Lower leg skin (tissue), 3 donors: ENCODE measurements around the gene SLC16A6.
"Not testable (repeated sequence)": the region's sequence is repeated elsewhere in the genome, so short reads cannot be mapped to it uniquely, and the experiment has no call there.

ENCODE experiments used
- POLR2A ChIP-seq, 2 donors: fragments of 450-650 bp; IDR thresholded peaks; one replicate each; pipeline ENCODE4 v1.6.1; 2016 to 2017; ENCODE audit warnings: antibody characterized with exemption in 2 of 2, mild to moderate bottlenecking in 1 of 2, moderate library complexity in 1 of 2
- TF ChIP-seq, protein P1 (sequence below), 3 donors: fragments of 450-650 bp; IDR thresholded peaks; one replicate each; pipeline ENCODE4 v1.5.1; 2016; ENCODE audit warnings: antibody characterized with exemption in 3 of 3, mild to moderate bottlenecking in 3 of 3, moderate library complexity in 2 of 3

DNA sequence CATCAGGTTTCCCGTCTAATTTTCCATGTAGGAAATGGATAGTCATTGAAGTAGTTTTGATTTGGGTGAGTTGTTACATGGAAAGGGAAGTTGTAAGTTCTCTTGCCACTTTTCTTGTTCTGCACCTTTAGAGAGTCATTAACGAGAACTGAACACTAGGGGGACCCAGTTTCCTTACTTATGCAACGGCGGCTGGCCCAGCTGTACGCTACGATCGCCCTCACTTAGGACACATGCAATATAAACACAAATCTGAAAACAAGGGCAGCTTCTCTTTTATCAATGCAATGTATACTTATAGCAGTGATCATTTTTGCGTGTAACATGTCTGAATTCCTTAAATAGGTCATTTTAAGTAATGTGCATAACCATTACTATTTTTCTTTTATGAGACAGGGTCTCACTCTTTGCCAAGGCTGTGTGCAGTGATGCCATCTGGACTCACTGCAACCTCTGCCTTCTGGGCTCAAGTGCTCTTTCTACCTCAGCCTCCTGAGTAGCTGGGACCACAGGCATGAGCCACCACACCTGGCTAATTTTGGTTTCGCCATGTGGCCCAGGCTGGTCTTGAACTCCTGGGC, 27.7 kb downstream of the SLC16A6 start:
- TF ChIP-seq, protein P1, sequence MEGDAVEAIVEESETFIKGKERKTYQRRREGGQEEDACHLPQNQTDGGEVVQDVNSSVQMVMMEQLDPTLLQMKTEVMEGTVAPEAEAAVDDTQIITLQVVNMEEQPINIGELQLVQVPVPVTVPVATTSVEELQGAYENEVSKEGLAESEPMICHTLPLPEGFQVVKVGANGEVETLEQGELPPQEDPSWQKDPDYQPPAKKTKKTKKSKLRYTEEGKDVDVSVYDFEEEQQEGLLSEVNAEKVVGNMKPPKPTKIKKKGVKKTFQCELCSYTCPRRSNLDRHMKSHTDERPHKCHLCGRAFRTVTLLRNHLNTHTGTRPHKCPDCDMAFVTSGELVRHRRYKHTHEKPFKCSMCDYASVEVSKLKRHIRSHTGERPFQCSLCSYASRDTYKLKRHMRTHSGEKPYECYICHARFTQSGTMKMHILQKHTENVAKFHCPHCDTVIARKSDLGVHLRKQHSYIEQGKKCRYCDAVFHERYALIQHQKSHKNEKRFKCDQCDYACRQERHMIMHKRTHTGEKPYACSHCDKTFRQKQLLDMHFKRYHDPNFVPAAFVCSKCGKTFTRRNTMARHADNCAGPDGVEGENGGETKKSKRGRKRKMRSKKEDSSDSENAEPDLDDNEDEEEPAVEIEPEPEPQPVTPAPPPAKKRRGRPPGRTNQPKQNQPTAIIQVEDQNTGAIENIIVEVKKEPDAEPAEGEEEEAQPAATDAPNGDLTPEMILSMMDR (IDR thresholded peaks at IDR 0.05), result not testable (repeated sequence)
- TF ChIP-seq POLR2A (IDR thresholded peaks at IDR 0.05), result not testable (repeated sequence)
